ENCODE measurements around the gene DCD.

DNA sequence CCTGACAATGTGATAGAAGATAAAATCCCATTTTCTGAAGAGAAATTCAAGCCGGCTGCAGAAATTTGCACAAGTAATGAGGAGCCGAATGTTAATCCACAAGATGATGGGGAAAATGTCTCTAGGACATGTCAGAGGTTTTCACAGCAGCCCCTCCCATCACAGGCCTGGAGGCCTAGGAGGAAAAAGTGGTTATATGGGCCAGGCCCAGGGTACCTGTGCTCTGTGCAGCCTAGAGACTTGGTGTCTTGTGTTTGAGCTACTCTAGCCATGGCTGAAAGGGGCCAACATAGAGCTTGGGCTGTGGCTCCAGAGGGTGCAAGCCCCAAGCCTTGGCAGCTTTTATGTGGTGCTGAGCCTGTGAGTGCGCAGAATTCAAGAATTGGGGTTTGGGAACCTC lies 20.9 kb downstream of the DCD start:
- TF ChIP-seq, protein P1, sequence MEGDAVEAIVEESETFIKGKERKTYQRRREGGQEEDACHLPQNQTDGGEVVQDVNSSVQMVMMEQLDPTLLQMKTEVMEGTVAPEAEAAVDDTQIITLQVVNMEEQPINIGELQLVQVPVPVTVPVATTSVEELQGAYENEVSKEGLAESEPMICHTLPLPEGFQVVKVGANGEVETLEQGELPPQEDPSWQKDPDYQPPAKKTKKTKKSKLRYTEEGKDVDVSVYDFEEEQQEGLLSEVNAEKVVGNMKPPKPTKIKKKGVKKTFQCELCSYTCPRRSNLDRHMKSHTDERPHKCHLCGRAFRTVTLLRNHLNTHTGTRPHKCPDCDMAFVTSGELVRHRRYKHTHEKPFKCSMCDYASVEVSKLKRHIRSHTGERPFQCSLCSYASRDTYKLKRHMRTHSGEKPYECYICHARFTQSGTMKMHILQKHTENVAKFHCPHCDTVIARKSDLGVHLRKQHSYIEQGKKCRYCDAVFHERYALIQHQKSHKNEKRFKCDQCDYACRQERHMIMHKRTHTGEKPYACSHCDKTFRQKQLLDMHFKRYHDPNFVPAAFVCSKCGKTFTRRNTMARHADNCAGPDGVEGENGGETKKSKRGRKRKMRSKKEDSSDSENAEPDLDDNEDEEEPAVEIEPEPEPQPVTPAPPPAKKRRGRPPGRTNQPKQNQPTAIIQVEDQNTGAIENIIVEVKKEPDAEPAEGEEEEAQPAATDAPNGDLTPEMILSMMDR (IDR thresholded peaks at IDR 0.05) = no peak
- TF ChIP-seq POLR2A (IDR thresholded peaks at IDR 0.05) = no peak
